DOHH2 (cell line): ENCODE data around the gene ABCG2.

Experiments used
- H3F3A ChIP-seq: fragments of 200-600 bp; sonication (generic), shearing (Covaris generic); 2 replicates; pipeline ENCODE4 v1.6.0; 2016; ENCODE audit warnings: antibody characterized with exemption, mild to moderate bottlenecking; ENCODE audit not compliant: control insufficient read depth, insufficient read depth
- H3K27ac ChIP-seq: fragments of 200-600 bp; sonication (generic); 2 replicates; pipeline ENCODE4 v1.5.1; 2014; ENCODE audit warnings: low read depth, mild to moderate bottlenecking, low read length, moderate library complexity
- H3K27me3 ChIP-seq: fragments of 200-600 bp; sonication (generic); 2 replicates; pipeline ENCODE4 v1.6.1; 2014; ENCODE audit warnings: mild to moderate bottlenecking, low read length, mixed read lengths; ENCODE audit not compliant: control insufficient read depth
- H3K36me3 ChIP-seq: fragments of 200-600 bp; sonication (generic); 2 replicates; pipeline ENCODE4 v1.6.1; 2014; ENCODE audit warnings: mild to moderate bottlenecking, low read length, moderate library complexity, mixed read lengths; ENCODE audit not compliant: control insufficient read depth
- H3K4me1 ChIP-seq: fragments of 200-600 bp; sonication (generic); 2 replicates; pipeline ENCODE4 v1.6.1; 2014; ENCODE audit warnings: mild to moderate bottlenecking, low read length, mixed read lengths; ENCODE audit not compliant: control insufficient read depth
- H3K4me2 ChIP-seq: fragments of 200-600 bp; sonication (generic); 2 replicates; pipeline ENCODE4 v1.6.0; 2014; ENCODE audit warnings: mild to moderate bottlenecking, low read length, moderate library complexity
- H3K4me3 ChIP-seq: fragments of 200-600 bp; sonication (generic); 2 replicates; pipeline ENCODE4 v1.5.1; 2014; ENCODE audit warnings: mild to moderate bottlenecking, low read length, mixed read lengths
- H3K79me2 ChIP-seq: fragments of 200-600 bp; sonication (generic); 2 replicates; pipeline ENCODE4 v1.6.1; 2014; ENCODE audit warnings: mild to moderate bottlenecking, low read length, mixed read lengths; ENCODE audit not compliant: control insufficient read depth
- H3K9me2 ChIP-seq: fragments of 200-600 bp; sonication (generic); replicated peaks from 2 replicates; pipeline ENCODE4 v1.6.1; 2014; ENCODE audit warnings: mild to moderate bottlenecking, low read length, mixed read lengths; ENCODE audit not compliant: control insufficient read depth
- H3K9me3 ChIP-seq: fragments of 200-600 bp; sonication (generic); 2 replicates; pipeline ENCODE4 v1.6.1; 2014; ENCODE audit warnings: antibody characterized with exemption, low read length, mixed read lengths; ENCODE audit not compliant: control insufficient read depth, insufficient read depth
- H4K20me1 ChIP-seq: fragments of 200-600 bp; sonication (generic); 2 replicates; pipeline ENCODE4 v1.6.0; 2014; ENCODE audit warnings: low read depth, mild to moderate bottlenecking, antibody characterized with exemption, low read length, moderate library complexity; ENCODE audit not compliant: control insufficient read depth, insufficient read depth
- CTCF ChIP-seq: fragments of 200-600 bp; sonication (generic); IDR thresholded peaks from one replicate; pipeline ENCODE4 v1.5.1; 2014; ENCODE audit warnings: antibody characterized with exemption, mild to moderate bottlenecking, low read depth, low read length; ENCODE audit not compliant: poor library complexity, severe bottlenecking
- EZH2phosphoT487 ChIP-seq: fragments of 200-600 bp; sonication (generic); IDR thresholded peaks from 2 replicates; pipeline ENCODE4 v1.6.1; 2017; ENCODE audit warnings: borderline replicate concordance, mild to moderate bottlenecking, antibody characterized with exemption, low read length, moderate library complexity, mixed read lengths

ABCG2 gene

GRCh38 chr4:88137112-88137511 is 21.3 kb downstream of the ABCG2 start:
- H3K79me2 ChIP-seq, result no peaks in the 10 kb centered on the region
- no peak overlapping the region for H3K4me2 ChIP-seq
- H3K9me2 ChIP-seq, result no peaks in the 10 kb centered on the region
- TF ChIP-seq EZH2phosphoT487, result no peak
- no peak for TF ChIP-seq CTCF
- no peaks in the 10 kb centered on the region for H3F3A ChIP-seq
- H3K4me1 ChIP-seq, result no peaks in the 10 kb centered on the region
- no peaks in the 10 kb centered on the region for H3K9me3 ChIP-seq
- no peaks in the 10 kb centered on the region for H4K20me1 ChIP-seq
- H3K27me3 ChIP-seq, result peaks cover 7% of the 10 kb centered on the region
- no peak overlapping the region for H3K4me3 ChIP-seq
- no peak overlapping the region for H3K27ac ChIP-seq
- no peaks in the 10 kb centered on the region for H3K36me3 ChIP-seq

- no peak overlapping the region for H3K27ac ChIP-seq
- no peaks in the 10 kb centered on the region for H3K9me3 ChIP-seq
Measured at GRCh38 chr4:88136249-88136648, 22.2 kb downstream of the ABCG2 start.

GRCh38 chr4:88135356-88135663 is 23.1 kb downstream of the ABCG2 start:
- Histone ChIP-seq H3K4me2 (no peak overlapping the region), H3K9me3 (no peaks in the 10 kb centered on the region), H3K9me2 (no peaks in the 10 kb centered on the region), H3K4me3 (no peak overlapping the region), H3F3A (no peaks in the 10 kb centered on the region), H3K4me1 (peaks cover 9% of the 10 kb centered on the region), H3K36me3 (no peaks in the 10 kb centered on the region), H3K27ac (no peak overlapping the region), H3K79me2 (no peaks in the 10 kb centered on the region), H4K20me1 (no peaks in the 10 kb centered on the region), H3K27me3 (peaks cover 7% of the 10 kb centered on the region)
- TF ChIP-seq EZH2phosphoT487 (no peak), CTCF (no peak)

More at GRCh38 chr4:88136249-88136648, 22.2 kb downstream of the ABCG2 start:
- H3K79me2 ChIP-seq, result no peaks in the 10 kb centered on the region
- no peak overlapping the region for H3K4me2 ChIP-seq
- H3K4me3 ChIP-seq, result no peak overlapping the region
- no peak for TF ChIP-seq EZH2phosphoT487
- no peaks in the 10 kb centered on the region for H3K36me3 ChIP-seq
- H3K4me1 ChIP-seq, result no peaks in the 10 kb centered on the region
- H3F3A ChIP-seq, result no peaks in the 10 kb centered on the region
- no peaks in the 10 kb centered on the region for H4K20me1 ChIP-seq
- peaks cover 7% of the 10 kb centered on the region for H3K27me3 ChIP-seq
- H3K9me2 ChIP-seq, result no peaks in the 10 kb centered on the region

- Histone ChIP-seq H3K9me2 (no peaks in the 10 kb centered on the region), H3F3A (no peaks in the 10 kb centered on the region), H3K9me3 (no peaks in the 10 kb centered on the region), H3K4me3 (no peak overlapping the region), H3K27ac (no peak overlapping the region), H3K4me1 (peaks cover 9% of the 10 kb centered on the region), H4K20me1 (no peaks in the 10 kb centered on the region), H3K4me2 (no peak overlapping the region), H3K27me3 (peaks cover 7% of the 10 kb centered on the region), H3K79me2 (no peaks in the 10 kb centered on the region), H3K36me3 (no peaks in the 10 kb centered on the region)
- no peak for TF ChIP-seq EZH2phosphoT487
- TF ChIP-seq CTCF, result no peak
Measured at GRCh38 chr4:88134536-88135355, 23.7 kb downstream of the ABCG2 start.
